ENCODE measurements around the gene WWOX. TPM values are rescaled to one million over a fixed set of nuclear protein-coding genes. Genes with fewer than 3 reads are reported as not detected.

Gene WWOX
- total RNA-seq, 1 experiment from 2014 or later: 15.6 TPM

GRCh38 chr16:78980825-78981224 lies 881.4 kb downstream of the WWOX start:
- no CpG with 5 or more reads among the region's 6 CpGs for WGBS (ENCODE audit: extremely low coverage, insufficient read length, low lambda C conversion rate)
- H2BK20ac ChIP-seq (ENCODE audit: low read depth, low read length, poor library complexity, severe bottlenecking): no peak overlapping the region
- no peaks in the 10 kb centered on the region for H3K23me2 ChIP-seq (ENCODE audit: insufficient read length, low read depth, low read length, poor library complexity, severe bottlenecking)
- H3K4me2 ChIP-seq (ENCODE audit: insufficient read depth, insufficient read length, low read length): no peak overlapping the region
- H3K27me3 ChIP-seq (ENCODE audit: insufficient read depth, low read length): no peaks in the 10 kb centered on the region
- H4K8ac ChIP-seq (replicated peaks; ENCODE audit: insufficient read length, low read depth, low read length): no peak overlapping the region
- TF ChIP-seq CTCF (conservative IDR thresholded peaks at IDR 0.05): no peak
- no peak overlapping the region for H3K18ac ChIP-seq (ENCODE audit: insufficient read length, low read depth, low read length)
- Mint-ChIP-seq H3K4me3 (no peak overlapping the region), H3K9me3 (no peaks in the 10 kb centered on the region), H3K27ac (no peak overlapping the region), H3K4me1 (peaks cover 6 to 12% of the 10 kb centered on the region in 2 experiments), H3K27me3 (ENCODE audit: low read depth) (no peaks in the 10 kb centered on the region; the same call in none of the 2 replicates), H3K36me3 (ENCODE audit: insufficient read depth in 1 of 3, low read depth in 3 of 3) (no peaks in the 10 kb centered on the region)
- H3K23ac ChIP-seq (ENCODE audit: insufficient read length, low read depth, low read length): no peak overlapping the region
- no peak for DNase-seq
- no peaks in the 10 kb centered on the region for H4K20me1 ChIP-seq (ENCODE audit: control insufficient read depth, insufficient read depth, insufficient read length)
- H3K9ac ChIP-seq (ENCODE audit: extremely low read depth, insufficient read length, low read length): no peak overlapping the region
- no peak overlapping the region for H2BK120ac ChIP-seq (ENCODE audit: low read depth, low read length, poor library complexity, severe bottlenecking)
- no peak overlapping the region for H3K4ac ChIP-seq (ENCODE audit: low read depth, low read length)
- H2BK5ac ChIP-seq (ENCODE audit: insufficient read length, low read length): no peak overlapping the region
- H2AFZ ChIP-seq (ENCODE audit: low read length): no peak overlapping the region
- no peak overlapping the region for H2BK12ac ChIP-seq (ENCODE audit: insufficient read length, low read depth, low read length)
- no peaks in the 10 kb centered on the region for H3K4me1 ChIP-seq (ENCODE audit: insufficient read depth, low read length)
- H2AK5ac ChIP-seq (ENCODE audit: insufficient read length, low read length): no peak overlapping the region
- H3K14ac ChIP-seq (ENCODE audit: insufficient read depth, low read length): no peak overlapping the region
- no peak overlapping the region for H3T11ph ChIP-seq (ENCODE audit: low read length)
- no peak overlapping the region for H4K91ac ChIP-seq (ENCODE audit: insufficient read length, low read depth, low read length)
- no peaks in the 10 kb centered on the region for H3K9me3 ChIP-seq (ENCODE audit: control insufficient read depth, low read depth, low read length)
- H3K27ac ChIP-seq (ENCODE audit: insufficient read length, low read depth, low read length): no peak overlapping the region
- no peak overlapping the region for H4K5ac ChIP-seq (ENCODE audit: insufficient read length, low read depth, low read length)
- no peak overlapping the region for H3K56ac ChIP-seq (ENCODE audit: insufficient read length, low read depth, low read length)
- H3K79me1 ChIP-seq (ENCODE audit: insufficient read depth, low read depth, low read length, poor library complexity, severe bottlenecking): no peaks in the 10 kb centered on the region
- H3K79me2 ChIP-seq (ENCODE audit: insufficient read depth, low read length): no peaks in the 10 kb centered on the region
- H2BK15ac ChIP-seq (ENCODE audit: low read depth, low read length): no peak overlapping the region
